HG03097 (cell line): Measurements from ENCODE around the gene ZBTB43.

Source experiments
- ATAC-seq: cut with Tn5 transposase; IDR thresholded peaks from one replicate; pipeline ENCODE4 v1.9.1; 2021; ENCODE audit not compliant: unreplicated experiment, low FRiP score

ZBTB43 gene

DNA sequence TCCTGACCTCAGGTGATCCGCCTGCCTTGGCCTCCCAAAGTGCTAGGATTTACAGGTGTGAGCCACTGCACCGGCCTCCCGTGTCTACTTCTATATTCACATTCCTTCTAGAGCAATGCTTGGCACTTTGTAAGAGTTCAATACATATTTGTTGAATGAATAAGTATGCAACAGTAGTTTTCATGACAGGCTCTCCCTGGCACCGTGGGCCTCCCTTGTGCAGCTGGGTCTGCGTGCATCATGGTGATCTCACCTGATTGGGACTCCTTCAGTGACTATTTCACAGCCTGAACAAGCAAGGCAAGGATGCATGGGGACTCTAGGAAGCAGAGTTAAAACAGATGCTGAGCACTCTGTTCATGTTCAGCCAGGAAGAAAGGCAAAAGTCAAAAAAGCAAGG is 48.8 kb downstream of the ZBTB43 start:
- ATAC-seq, result no peak

DNA sequence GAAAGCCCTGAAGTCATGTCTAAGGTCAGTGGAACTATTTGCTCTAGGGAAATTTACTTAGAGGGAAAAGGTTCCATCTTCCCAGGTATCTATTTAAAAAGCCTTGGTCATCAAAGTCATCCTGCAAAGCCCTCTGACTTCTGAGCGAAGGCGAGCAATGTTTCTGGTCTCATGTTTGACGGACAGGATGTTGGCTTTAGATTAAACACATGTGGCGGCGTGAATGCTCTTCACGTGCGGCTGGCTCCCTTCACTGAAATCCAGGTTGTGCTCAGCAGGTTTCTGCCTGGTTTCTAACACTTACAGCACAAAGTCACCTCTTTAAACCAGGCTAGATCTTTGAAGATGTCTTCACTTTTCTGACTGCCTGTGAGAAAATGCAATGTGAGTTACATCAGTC is 49.9 kb downstream of the ZBTB43 start:
- no peak for ATAC-seq

DNA sequence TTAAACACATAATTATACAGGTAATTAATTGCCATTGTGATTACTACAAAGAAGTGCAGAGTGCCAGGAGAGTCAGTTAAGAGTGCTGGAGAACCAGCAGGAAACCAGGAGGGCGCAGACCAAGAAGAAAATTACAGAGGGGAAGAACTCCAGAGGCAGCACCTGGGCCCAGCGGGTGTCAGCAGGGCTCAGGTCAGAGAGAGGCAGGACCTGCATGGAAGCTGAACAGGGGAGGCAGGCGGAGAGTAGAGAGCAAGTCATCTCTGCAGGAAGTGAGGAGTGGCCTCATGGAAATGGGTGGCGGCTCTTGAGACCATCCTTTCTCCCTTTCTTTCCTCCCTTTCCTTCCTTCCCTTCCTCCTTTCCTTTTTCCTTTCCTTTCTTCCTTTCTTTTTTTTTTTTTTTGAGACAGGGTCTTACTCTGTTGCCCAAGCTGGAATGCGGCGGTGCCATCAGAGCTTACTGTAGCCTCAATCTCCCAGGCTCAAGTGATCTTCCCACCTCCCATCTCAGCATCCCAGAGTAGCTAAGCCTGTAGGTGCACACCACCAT is 51.6 kb downstream of the ZBTB43 start:
- no peak for ATAC-seq

DNA sequence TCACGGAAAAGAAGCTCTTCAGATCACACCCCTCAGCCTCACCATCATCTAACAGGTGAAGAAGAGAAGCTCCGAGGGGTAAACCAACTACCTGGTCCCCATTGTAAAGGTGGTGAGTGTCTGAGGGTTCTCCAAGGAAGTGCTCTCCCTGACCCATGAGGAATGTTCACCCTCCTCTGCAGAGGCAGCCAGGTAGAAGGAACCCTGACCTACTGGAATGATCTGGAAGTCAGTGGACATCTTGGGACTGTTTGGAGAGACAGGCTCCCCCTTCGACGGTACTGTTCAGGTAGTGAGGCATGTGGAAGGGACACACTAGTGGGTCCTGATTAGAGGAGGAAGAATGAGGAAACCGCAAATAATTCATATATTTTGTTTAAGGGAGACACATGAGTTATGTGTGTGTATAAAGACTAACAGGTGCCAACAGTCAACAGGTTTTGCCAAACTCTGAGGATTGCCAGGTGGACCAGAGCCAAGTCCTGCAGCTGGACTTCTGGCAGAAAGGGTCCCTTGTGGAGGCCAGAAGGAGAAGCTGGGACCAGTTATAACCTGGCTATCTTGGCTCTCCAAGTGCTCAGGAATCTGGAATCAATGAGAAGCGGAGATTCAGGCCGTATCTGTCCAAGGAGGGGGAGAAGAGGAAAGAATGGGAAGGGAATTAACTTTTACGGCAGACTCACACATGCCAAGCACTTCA is 52.6 kb downstream of the ZBTB43 start:
- no peak for ATAC-seq

DNA sequence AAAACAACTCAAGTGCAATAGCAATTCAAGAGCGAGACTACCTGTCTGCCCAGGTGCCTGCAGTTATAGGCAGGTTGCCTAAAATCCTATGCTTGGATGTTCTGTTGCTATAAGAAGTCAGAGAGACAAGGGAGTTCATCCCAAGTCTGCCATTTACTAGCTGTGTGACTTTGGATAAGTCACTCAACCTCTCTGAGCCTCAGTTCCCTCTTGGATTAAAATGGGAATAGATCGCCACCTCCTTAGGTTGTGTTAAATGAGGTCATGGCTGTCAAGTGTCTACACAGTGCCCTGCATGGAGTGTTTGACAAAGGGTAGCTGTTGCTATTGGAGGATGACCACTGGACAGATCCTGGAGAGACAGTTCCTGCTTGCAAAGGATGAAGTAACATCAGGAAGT is 54.3 kb downstream of the ZBTB43 start:
- no peak for ATAC-seq

DNA sequence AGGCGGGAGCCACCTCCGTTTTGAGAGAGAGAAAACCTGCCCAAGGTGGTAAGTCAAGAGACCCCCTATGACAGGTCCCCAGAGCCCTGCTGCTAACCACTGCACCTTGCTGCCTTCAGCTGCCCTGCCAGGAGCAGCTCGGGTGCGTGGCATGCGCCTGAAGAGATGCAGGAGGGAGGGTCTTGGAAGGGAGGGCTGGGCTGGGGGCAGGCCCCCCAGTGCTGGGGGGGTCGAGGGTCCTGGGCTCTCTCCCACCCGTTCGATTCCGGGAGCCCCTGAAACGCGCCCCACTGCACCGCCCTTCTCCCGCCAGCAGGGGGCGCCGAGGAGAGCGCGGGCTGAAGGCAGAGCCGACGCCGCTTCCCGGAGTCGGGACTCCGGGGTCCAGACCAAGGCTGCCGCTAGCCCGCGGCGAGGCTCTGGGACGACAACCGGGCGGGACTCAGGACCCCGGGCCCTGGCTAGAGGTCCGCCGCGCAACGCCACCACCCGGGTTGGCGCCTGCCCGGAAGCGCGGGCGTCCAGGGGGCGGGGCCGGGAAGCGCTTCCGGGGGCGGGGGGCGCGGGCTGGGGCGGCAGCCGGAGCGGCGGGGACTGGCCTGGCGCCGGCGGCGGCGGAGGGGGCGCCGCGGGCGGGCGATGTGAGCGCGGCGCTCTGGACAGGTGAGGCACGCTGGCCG is 55.4 kb downstream of the ZBTB43 start, which contains the start of gene ZBTB34:
Gene ZBTB34 (plus strand): TSS at position 563 of the 680 bp plus-strand sequence. CDS start 18,761 bp downstream, outside the sequence.
- ATAC-seq, result peak; percentile 67

DNA sequence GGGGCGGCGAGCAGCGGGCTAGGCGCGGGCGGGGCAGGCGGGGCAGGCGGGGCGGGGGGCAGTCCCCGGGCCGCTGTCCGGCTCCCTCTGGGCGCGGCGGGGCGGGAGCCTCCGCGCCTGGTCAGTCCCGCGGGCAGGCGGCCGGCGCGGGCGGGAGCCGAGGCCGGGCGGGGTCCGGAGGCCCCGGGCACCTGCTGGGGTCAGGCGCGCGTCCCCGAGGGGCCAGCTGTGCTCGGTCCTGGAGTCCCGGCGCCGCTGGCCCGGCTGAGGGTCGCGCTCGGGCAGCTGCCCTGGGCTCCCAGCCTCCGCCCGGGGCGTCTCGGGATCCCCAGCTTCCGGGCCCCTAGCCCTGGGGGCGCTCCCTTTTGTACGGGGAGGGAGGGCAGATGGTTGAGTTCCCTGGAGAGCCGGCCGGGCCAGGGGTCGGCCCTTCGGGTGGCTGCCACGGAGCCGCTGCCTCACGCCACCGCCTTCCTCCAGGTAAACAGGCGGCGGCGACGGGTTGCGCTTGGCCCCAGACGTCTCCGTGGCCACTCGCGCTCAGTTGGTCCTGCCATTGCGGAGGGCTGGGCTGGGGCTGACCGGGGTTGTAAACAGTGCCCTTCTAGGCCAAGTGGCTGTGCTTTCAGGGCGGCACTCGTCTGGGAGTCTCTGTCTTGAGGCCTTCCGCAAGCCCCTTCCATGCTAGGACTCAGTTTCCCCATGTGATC is 56.1 kb downstream of the ZBTB43 start:
- ATAC-seq, result peak; percentile 25

DNA sequence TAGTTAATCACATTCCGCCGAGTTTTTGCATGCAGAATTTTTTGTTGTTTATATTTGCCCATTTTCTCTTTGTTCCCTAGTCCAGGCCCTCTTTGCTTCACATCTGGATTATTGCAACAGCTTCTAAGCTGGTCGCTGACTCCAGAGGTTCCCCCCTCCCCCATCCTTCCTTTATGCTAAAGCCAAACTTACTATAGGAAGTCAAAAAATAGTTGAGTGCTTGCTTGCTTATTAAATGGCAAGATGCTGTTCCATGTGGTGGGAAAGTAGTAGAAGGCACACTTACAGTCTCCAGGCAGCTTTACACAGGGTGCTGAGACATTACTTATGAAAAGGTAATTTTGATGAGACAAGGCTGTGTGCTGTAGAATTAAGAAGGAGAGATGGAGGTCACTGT is 56.9 kb downstream of the ZBTB43 start:
- no peak for ATAC-seq

DNA sequence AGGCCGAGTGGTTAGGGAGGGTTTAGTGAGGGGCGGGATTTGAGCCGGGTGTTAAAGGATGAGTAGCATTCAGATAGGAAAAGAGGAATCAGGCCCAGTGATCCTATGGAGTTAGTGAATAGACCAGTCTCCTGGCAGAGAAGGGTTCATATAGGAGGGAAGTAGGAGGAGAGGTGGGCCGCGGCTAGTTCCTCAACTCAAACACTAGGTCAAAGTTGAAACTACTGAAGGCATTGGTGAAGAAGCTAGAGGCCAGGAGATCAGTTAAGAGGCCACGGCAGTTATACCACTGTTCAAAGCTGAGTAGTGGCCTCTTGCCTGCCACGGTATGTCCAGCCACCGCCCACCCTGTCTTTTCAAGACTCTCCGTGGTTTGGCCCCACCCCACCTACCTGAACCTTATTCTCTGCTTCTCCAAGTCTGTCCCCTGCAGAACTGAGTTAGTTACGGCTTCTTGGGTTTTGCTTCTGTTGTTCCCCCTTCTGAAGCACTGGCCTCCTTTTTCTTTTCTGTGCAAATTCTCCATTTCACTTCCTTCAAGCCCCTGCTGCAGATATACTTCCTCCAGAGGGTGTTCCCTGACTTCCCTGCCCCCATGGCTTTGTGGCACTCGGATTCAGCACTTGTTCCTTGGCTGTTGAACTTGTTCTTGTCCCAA is 57.4 kb downstream of the ZBTB43 start:
- no peak for ATAC-seq

DNA sequence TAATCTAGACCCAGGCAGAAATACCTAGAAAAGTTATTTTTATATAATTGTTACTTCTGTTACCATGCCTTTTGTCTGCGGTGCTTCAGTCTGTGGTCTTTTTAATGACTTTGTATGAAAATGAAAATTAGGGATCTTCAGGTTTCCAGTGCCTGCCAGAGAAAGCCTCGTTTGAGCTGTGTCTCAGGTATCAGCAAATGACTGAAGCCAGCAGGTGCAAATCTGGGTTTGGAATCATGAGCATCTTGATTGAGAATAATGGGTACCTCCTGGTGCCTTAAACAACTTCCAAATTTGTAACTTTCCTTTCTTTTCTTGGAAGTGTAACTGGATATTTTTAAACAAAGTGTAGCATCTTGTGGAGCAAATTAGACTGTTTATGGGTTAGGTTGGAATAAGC is 59.9 kb downstream of the ZBTB43 start:
- no peak for ATAC-seq

DNA sequence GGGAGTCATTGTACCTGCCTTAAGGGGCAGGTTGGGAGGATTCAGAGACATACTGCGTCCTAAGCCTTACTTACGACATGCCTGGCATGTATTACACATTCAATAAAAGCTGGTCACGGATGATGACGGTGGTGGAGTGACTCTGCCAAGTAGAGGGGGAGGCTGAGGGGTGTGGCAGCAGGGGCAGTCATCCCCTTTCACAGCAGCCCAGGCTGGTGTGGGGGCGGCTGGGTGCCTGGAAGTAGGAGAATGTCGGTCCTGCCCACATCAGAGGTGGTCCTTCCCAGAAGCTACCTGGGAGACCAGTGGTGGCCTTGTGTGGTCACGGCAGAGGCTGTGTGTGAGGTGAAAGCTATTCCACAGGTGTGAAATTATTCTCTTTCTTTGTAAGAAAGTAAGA is 64.5 kb downstream of the ZBTB43 start:
- no peak for ATAC-seq

DNA sequence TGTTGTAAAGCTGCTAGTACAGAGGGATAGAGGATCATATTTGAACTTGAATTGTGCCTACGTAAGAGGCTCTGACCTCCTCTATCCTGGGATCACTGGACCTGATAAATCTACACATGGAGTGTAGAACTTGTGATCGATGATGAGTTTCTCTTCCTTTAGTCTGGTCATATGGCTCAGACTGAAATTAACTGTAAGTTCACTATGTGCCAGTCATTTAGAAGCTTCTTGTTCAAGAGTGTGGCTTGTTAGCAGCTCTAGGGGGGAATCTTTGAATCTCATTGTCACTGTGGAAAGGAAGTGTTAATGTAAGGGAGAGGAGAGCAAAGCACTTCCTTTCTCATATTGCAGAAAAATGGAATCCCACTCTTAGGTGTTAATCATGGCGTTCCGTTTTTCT is 67.7 kb downstream of the ZBTB43 start:
- ATAC-seq, result no peak

DNA sequence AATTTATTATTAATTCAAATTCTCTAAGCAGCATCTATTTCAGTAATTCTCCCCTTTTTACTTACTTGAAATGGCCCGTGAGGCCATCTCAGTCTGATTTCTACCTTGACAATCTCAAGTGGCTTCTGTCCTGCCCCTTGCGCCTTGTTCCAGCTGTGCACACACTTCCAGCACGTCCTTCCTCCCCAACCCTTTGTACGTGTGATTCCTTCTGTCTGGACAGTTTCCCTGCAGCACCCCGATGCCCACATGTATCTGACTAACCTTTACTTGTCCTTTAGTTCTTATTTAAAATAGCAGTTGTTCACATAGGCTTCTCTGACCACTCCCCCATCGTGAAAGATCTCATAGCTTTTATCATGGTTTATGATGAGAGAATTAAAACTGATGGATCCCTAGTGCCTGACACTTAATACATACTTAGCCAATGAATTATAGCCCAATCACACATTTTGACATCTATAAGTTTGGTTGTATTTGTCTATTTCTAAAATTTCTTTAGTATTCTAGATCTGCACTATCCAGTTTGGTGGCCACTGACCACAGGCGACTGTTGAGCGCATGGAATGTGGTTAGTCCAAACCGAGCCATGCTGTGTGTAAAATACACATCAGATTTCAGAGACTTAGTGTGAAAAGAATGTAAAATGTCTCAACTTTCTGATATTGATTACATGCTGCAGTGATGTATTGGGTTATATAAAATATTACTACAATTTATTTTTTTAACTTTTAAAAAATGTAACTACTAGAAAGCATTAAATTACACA is 69.9 kb downstream of the ZBTB43 start:
- ATAC-seq, result no peak

DNA sequence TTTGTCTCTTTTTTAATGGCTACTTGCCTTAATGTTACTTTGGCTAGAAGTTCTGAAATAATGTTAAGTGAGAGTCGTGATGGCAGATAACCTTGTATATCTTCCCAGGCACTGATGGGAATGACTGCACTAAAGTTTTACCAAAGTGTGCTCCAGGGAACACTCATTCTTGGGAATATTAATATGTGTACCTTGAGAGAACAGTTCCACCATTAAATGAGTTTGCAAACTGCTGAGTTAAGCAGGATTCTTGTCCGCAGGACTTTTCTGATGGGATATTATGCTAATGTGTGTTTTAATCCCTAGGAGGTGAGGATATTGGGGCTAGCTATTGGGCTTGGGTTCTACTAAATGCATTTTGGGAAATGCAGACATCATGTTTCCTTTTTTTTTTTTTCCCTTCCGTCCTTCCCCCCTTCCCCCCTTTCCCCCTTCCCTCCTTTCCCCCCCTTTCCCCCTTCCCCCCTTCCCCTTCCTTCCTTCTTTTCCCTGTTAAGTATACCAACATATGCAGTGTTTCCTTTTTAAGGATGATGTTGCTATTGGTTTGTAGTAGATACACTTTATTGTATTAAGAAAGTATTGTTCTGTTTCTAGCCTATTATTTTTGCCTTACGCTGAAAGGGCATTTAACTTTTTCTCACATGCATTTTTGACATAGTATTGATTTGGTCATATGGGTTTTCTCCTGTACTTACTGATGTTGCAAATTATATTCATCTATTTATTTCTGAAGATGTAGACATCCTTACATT is 71.1 kb downstream of the ZBTB43 start:
- no peak for ATAC-seq

DNA sequence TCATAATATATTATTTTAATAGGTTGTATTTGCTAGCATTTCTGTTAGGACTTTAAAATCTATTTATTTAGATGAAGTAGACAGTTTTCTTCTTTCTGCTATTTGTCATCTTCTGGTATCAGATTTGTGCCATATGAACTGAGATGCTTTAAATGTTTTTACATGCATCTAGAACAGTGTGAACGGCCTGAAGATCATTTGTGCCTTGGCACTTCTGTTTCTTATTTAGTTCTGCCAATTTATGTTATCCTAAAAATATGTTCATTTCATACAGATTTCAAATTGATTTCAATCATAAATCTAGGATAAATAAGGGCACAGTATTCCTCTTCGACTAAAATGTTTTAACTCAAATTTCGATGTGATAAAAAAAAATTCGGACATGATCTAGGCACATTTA is 71.7 kb downstream of the ZBTB43 start:
- ATAC-seq, result no peak

DNA sequence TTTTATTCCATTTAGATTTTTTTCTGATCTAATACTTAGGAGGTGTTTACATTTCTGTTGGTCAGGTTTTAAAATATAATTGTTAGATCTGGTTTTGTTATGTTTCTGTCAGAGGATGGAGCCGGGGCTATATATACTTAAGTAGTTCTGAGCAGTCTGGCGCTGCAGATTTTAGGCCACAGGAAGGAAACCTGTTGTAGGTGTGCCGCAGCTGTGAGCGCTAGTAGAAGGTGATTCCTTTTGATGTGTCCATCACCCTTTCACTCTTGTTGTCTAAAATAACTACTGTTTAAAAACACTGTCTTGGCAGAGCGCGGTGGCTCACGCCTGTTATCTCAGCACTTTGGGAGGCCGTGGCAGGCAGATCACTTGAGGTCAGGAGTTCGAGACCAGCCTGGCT is 72.6 kb downstream of the ZBTB43 start:
- no peak for ATAC-seq

DNA sequence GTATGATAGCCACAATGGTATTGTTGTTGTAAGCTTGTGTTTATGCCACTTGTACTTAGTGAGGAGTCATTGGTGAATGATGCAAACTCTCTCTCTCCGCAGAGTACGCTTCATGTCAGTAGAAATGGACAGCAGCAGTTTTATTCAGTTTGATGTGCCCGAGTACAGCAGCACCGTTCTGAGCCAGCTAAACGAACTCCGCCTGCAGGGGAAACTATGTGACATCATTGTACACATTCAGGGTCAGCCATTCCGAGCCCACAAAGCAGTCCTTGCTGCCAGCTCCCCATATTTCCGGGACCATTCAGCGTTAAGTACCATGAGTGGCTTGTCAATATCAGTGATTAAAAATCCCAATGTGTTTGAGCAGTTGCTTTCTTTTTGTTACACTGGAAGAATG is 74.4 kb downstream of the ZBTB43 start:
- ATAC-seq, result no peak

DNA sequence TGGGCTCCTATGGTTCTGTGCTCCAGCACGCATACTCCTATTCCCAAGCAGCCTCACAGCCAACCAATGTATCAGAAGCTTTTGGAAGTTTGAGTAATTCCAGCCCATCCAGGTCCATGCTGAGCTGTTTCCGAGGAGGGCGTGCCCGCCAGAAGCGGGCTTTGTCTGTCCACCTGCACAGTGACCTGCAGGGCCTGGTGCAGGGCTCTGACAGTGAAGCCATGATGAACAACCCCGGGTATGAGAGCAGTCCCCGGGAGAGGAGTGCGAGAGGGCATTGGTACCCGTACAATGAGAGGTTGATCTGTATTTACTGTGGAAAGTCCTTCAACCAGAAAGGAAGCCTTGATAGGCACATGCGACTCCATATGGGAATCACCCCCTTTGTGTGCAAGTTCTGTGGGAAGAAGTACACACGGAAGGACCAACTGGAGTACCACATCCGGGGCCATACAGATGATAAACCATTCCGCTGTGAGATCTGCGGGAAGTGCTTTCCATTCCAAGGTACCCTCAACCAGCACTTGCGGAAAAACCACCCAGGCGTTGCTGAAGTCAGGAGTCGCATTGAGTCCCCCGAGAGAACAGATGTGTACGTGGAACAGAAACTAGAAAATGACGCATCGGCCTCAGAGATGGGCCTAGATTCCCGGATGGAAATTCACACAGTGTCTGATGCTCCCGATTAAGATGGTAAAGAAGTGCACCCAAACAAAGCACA is 75.5 kb downstream of the ZBTB43 start:
- ATAC-seq, result no peak

DNA sequence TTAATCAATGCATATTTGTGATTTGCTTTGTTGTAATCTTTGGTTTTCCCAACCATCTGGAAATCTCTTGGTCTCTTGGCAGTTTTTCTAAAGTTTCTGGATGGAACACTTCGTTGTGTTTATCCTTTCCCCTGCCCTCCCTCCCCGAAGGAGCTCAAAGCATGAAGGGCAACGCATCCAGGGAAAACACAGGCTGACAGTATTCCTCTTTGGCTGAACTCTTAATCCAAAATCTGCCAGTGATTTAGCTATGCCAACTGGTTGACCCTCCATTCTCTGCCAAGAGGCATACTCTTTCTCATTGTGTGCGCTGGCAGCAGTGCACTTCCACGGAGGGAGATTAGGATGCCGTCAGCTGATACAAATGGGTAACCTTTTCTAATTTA is 76.1 kb downstream of the ZBTB43 start:
- ATAC-seq, result no peak
